DOHH2 (cell line): ENCODE results near the gene ANKRD2.

Experiments
- H3F3A ChIP-seq: fragments of 200-600 bp; sonication (generic), shearing (Covaris generic); 2 replicates; pipeline ENCODE4 v1.6.0; 2016; ENCODE audit warnings: antibody characterized with exemption, mild to moderate bottlenecking; ENCODE audit not compliant: control insufficient read depth, insufficient read depth
- H3K27ac ChIP-seq: fragments of 200-600 bp; sonication (generic); 2 replicates; pipeline ENCODE4 v1.5.1; 2014; ENCODE audit warnings: low read depth, mild to moderate bottlenecking, low read length, moderate library complexity
- H3K27me3 ChIP-seq: fragments of 200-600 bp; sonication (generic); 2 replicates; pipeline ENCODE4 v1.6.1; 2014; ENCODE audit warnings: mild to moderate bottlenecking, low read length, mixed read lengths; ENCODE audit not compliant: control insufficient read depth
- H3K36me3 ChIP-seq: fragments of 200-600 bp; sonication (generic); 2 replicates; pipeline ENCODE4 v1.6.1; 2014; ENCODE audit warnings: mild to moderate bottlenecking, low read length, moderate library complexity, mixed read lengths; ENCODE audit not compliant: control insufficient read depth
- H3K4me1 ChIP-seq: fragments of 200-600 bp; sonication (generic); 2 replicates; pipeline ENCODE4 v1.6.1; 2014; ENCODE audit warnings: mild to moderate bottlenecking, low read length, mixed read lengths; ENCODE audit not compliant: control insufficient read depth
- H3K4me2 ChIP-seq: fragments of 200-600 bp; sonication (generic); 2 replicates; pipeline ENCODE4 v1.6.0; 2014; ENCODE audit warnings: mild to moderate bottlenecking, low read length, moderate library complexity
- H3K4me3 ChIP-seq: fragments of 200-600 bp; sonication (generic); 2 replicates; pipeline ENCODE4 v1.5.1; 2014; ENCODE audit warnings: mild to moderate bottlenecking, low read length, mixed read lengths
- H3K79me2 ChIP-seq: fragments of 200-600 bp; sonication (generic); 2 replicates; pipeline ENCODE4 v1.6.1; 2014; ENCODE audit warnings: mild to moderate bottlenecking, low read length, mixed read lengths; ENCODE audit not compliant: control insufficient read depth
- H3K9me2 ChIP-seq: fragments of 200-600 bp; sonication (generic); replicated peaks from 2 replicates; pipeline ENCODE4 v1.6.1; 2014; ENCODE audit warnings: mild to moderate bottlenecking, low read length, mixed read lengths; ENCODE audit not compliant: control insufficient read depth
- H3K9me3 ChIP-seq: fragments of 200-600 bp; sonication (generic); 2 replicates; pipeline ENCODE4 v1.6.1; 2014; ENCODE audit warnings: antibody characterized with exemption, low read length, mixed read lengths; ENCODE audit not compliant: control insufficient read depth, insufficient read depth
- H4K20me1 ChIP-seq: fragments of 200-600 bp; sonication (generic); 2 replicates; pipeline ENCODE4 v1.6.0; 2014; ENCODE audit warnings: low read depth, mild to moderate bottlenecking, antibody characterized with exemption, low read length, moderate library complexity; ENCODE audit not compliant: control insufficient read depth, insufficient read depth
- EZH2phosphoT487 ChIP-seq: fragments of 200-600 bp; sonication (generic); IDR thresholded peaks from 2 replicates; pipeline ENCODE4 v1.6.1; 2017; ENCODE audit warnings: borderline replicate concordance, mild to moderate bottlenecking, antibody characterized with exemption, low read length, moderate library complexity, mixed read lengths
- TF ChIP-seq, protein P1 (sequence below): fragments of 200-600 bp; sonication (generic); IDR thresholded peaks from one replicate; pipeline ENCODE4 v1.5.1; 2014; ENCODE audit warnings: antibody characterized with exemption, mild to moderate bottlenecking, low read depth, low read length; ENCODE audit not compliant: poor library complexity, severe bottlenecking

Gene ANKRD2, protein sequence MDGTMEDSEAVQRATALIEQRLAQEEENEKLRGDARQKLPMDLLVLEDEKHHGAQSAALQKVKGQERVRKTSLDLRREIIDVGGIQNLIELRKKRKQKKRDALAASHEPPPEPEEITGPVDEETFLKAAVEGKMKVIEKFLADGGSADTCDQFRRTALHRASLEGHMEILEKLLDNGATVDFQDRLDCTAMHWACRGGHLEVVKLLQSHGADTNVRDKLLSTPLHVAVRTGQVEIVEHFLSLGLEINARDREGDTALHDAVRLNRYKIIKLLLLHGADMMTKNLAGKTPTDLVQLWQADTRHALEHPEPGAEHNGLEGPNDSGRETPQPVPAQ

DNA sequence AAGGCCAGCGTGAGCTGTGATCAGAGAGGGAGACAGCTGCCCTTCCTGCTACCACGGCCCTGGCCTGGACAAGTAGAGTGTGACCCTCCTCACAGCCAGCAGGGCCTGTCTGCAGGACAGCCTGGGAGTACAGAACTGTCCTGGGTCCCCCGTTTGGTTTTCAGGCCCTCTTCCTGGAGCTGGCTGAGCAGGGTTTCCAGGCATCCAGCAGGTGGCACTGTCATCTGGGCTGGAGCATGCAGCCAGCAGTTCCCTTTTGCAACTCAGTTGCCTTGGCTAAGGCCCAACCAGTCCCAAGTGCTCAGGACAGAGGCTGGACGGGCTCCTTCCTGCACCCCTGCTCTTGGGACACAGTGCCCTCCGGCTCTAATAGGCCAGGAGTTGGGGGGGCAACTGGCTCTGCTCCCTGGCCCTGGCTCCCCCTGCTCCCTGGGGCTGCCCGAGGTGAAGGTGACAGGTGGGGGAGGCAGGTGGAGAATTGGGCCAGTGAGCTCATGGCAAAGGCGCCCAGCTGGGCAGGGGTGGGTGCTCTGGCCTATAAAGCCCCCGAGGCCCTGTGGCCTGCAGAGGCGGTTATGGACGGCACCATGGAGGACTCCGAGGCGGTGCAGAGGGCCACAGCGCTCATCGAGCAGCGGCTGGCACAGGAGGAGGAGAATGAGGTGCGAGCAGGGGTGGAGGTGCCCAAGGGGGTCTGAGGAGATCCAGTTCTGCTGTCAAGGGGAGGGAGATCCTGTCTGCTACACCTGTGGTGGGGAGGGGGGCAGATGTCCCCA lies at the start of gene ANKRD2:
TSS of gene ANKRD2 (plus strand) at position 566 of the 776 bp plus-strand sequence. CDS start at position 576, 10 bp downstream.
- Histone ChIP-seq H3K27ac (no peak within 1 kb of the TSS), H3K27me3 (0 out of 2 replicates have a peak, but pooled peaks cover 4% of the 10 kb centered on the region), H3K79me2 (no peaks in the 10 kb centered on the region), H3K4me2 (no peak within 1 kb of the TSS), H3K4me3 (no peak within 1 kb of the TSS), H3K4me1 (no peaks in the 10 kb centered on the region), H3F3A (no peaks in the 10 kb centered on the region), H3K36me3 (no peaks in the 10 kb centered on the region), H3K9me3 (no peaks in the 10 kb centered on the region), H3K9me2 (no peaks in the 10 kb centered on the region), H4K20me1 (no peaks in the 10 kb centered on the region)
- TF ChIP-seq EZH2phosphoT487, result no peak
- TF ChIP-seq, protein P1, sequence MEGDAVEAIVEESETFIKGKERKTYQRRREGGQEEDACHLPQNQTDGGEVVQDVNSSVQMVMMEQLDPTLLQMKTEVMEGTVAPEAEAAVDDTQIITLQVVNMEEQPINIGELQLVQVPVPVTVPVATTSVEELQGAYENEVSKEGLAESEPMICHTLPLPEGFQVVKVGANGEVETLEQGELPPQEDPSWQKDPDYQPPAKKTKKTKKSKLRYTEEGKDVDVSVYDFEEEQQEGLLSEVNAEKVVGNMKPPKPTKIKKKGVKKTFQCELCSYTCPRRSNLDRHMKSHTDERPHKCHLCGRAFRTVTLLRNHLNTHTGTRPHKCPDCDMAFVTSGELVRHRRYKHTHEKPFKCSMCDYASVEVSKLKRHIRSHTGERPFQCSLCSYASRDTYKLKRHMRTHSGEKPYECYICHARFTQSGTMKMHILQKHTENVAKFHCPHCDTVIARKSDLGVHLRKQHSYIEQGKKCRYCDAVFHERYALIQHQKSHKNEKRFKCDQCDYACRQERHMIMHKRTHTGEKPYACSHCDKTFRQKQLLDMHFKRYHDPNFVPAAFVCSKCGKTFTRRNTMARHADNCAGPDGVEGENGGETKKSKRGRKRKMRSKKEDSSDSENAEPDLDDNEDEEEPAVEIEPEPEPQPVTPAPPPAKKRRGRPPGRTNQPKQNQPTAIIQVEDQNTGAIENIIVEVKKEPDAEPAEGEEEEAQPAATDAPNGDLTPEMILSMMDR, result peak; percentile 90

DNA sequence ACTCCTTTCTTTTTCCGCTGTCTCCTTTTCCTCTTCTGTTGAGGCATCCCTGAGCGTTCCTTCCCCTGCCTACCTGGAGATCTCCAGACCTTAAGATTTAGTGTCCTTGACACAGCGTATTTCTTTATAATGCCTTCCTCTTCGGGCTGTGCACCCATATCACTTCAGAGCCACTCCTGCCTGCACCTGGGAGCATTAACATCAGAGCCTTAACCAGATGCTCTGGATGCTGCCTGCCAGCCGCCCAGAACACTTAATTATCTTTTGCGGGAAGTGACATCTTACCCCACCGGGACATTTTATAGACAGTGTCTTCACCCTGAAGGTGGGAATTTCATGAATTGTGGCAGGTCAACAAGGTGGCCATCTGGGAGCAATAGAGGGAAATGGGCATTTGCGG lies 49.6 kb upstream of the ANKRD2 start:
- no peaks in the 10 kb centered on the region for H3K9me3 ChIP-seq
- H3F3A ChIP-seq, result no peaks in the 10 kb centered on the region
- no peaks in the 10 kb centered on the region for H3K36me3 ChIP-seq
- H4K20me1 ChIP-seq, result no peaks in the 10 kb centered on the region
- H3K27me3 ChIP-seq, result peaks cover 19% of the 10 kb centered on the region
- H3K27ac ChIP-seq, result no peak overlapping the region
- no peak overlapping the region for H3K4me3 ChIP-seq
- H3K79me2 ChIP-seq, result no peaks in the 10 kb centered on the region
- TF ChIP-seq EZH2phosphoT487, result no peak
- TF ChIP-seq, protein P1, result no peak
- no peaks in the 10 kb centered on the region for H3K4me1 ChIP-seq
- H3K9me2 ChIP-seq, result no peaks in the 10 kb centered on the region
- no peak overlapping the region for H3K4me2 ChIP-seq

DNA sequence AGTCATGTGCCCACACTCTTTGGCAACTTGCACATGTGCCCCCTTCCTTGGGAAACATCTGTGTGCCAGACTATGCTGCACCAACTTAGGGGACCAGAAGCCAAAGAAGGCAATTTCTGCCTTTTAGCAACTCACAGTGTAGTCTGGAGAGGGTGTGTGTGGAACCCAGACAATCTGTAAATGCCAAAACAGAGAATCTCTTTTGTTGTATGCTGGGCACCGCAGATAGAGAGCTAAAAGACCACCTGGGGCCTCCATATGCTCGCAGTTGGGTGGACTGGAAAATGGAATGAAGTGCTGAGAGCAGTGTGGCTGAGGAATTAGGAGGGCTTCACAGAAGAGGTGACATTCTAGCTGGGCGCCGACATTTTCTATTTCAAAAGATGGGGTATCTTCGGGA lies 47.5 kb upstream of the ANKRD2 start:
- Histone ChIP-seq H3K36me3 (no peaks in the 10 kb centered on the region), H3K27ac (no peak overlapping the region), H3K9me3 (no peaks in the 10 kb centered on the region), H4K20me1 (no peaks in the 10 kb centered on the region), H3K4me1 (no peaks in the 10 kb centered on the region), H3K9me2 (no peaks in the 10 kb centered on the region), H3K27me3 (peaks cover 7% of the 10 kb centered on the region), H3K4me2 (no peak overlapping the region), H3F3A (no peaks in the 10 kb centered on the region), H3K79me2 (no peaks in the 10 kb centered on the region), H3K4me3 (no peak overlapping the region)
- TF ChIP-seq, protein P1, result no peak
- no peak for TF ChIP-seq EZH2phosphoT487
